ENCODE measurements around the gene ABCG4.
"Not testable (repeated sequence)": the region's sequence is repeated elsewhere in the genome, so short reads cannot be mapped to it uniquely, and the experiment has no call there.

Gene ABCG4

GRCh38 chr11:119185981-119186634 is 37.3 kb downstream of the ABCG4 start:
- no peak for DNase-seq
- 81% methylated on average over 10 of the region's 15 CpGs for WGBS (ENCODE audit: insufficient coverage)
- Histone ChIP-seq H3K27me3 (replicated peaks in 2 of 5; ENCODE audit: control insufficient read depth in 4 of 5, insufficient read depth in 5 of 5, low read length in 4 of 5) (no peaks in the 10 kb centered on the region), H3K27ac (ENCODE audit: insufficient read depth in 1 of 2, low read depth in 1 of 2, low read length in 2 of 2, poor library complexity in 1 of 2, severe bottlenecking in 2 of 2) (no peak overlapping the region), H3K9me3 (ENCODE audit: control extremely low read depth in 1 of 5, control insufficient read depth in 4 of 5, insufficient read depth in 2 of 5, low read depth in 1 of 5, low read length in 4 of 5) (no peaks in the 10 kb centered on the region), H3K4me1 (ENCODE audit: control extremely low read depth in 1 of 4, control insufficient read depth in 4 of 4, insufficient read depth in 4 of 4, low read length in 3 of 4) (no peaks in the 10 kb centered on the region), H3K36me3 (ENCODE audit: control insufficient read depth in 4 of 4, insufficient read depth in 4 of 4, low read length in 3 of 4) (peaks cover 2 to 14% (median 4%) of the 10 kb centered on the region in 4 experiments), H3K4me3 (ENCODE audit: control insufficient read depth in 1 of 7, extremely low read depth in 1 of 7, insufficient read depth in 4 of 7, low read depth in 2 of 7, low read length in 6 of 7) (no peak overlapping the region)
- ChIA-PET POLR2A (no interaction called here), CTCF (interaction anchor here (1.1 to 1.5 kb wide), 3 partner anchors 10 to 17 kb away, joined by 3 to 4 read pairs (median 3); no protein-coding TSS in a partner anchor)

GRCh38 chr11:119187123-119187892 is 38.5 kb downstream of the ABCG4 start:
- 97% methylated on average over 14 of the region's 21 CpGs for WGBS (ENCODE audit: insufficient coverage)
- H3K27ac ChIP-seq (ENCODE audit: insufficient read depth in 1 of 2, low read depth in 1 of 2, low read length in 2 of 2, poor library complexity in 1 of 2, severe bottlenecking in 2 of 2): no peak overlapping the region
- POLR2A ChIA-PET: no interaction called here
- H3K36me3 ChIP-seq (ENCODE audit: control insufficient read depth in 4 of 4, insufficient read depth in 4 of 4, low read length in 3 of 4): peaks cover 2 to 5% (median 4%) of the 10 kb centered on the region in 4 experiments
- DNase-seq: no peak
- no peaks in the 10 kb centered on the region for H3K27me3 ChIP-seq (replicated peaks in 2 of 5; ENCODE audit: control insufficient read depth in 4 of 5, insufficient read depth in 5 of 5, low read length in 4 of 5)
- H3K4me3 ChIP-seq (ENCODE audit: control insufficient read depth in 1 of 7, extremely low read depth in 1 of 7, insufficient read depth in 4 of 7, low read depth in 2 of 7, low read length in 6 of 7): no peak overlapping the region
- H3K4me1 ChIP-seq (ENCODE audit: control extremely low read depth in 1 of 4, control insufficient read depth in 4 of 4, insufficient read depth in 4 of 4, low read length in 3 of 4): no peaks in the 10 kb centered on the region
- CTCF ChIA-PET: interaction anchor here (1.4 to 1.8 kb wide), 3 partner anchors 8 to 18 kb away, joined by 3 to 6 read pairs (median 4); partner anchors contain the start of gene NLRX1
- no peaks in the 10 kb centered on the region for H3K9me3 ChIP-seq (ENCODE audit: control extremely low read depth in 1 of 5, control insufficient read depth in 4 of 5, insufficient read depth in 2 of 5, low read depth in 1 of 5, low read length in 4 of 5)

- no peaks in the 10 kb centered on the region for H3K4me1 ChIP-seq (ENCODE audit: control extremely low read depth in 1 of 4, control insufficient read depth in 4 of 4, insufficient read depth in 4 of 4, low read length in 3 of 4)
- H3K27me3 ChIP-seq (replicated peaks in 2 of 5; ENCODE audit: control insufficient read depth in 4 of 5, insufficient read depth in 5 of 5, low read length in 4 of 5): no peaks in the 10 kb centered on the region
- ChIA-PET POLR2A (no interaction called here), CTCF (interaction anchor here (1.4 to 1.8 kb wide), 2 partner anchors 9 to 19 kb away, joined by 4 to 6 read pairs; partner anchors contain the start of gene NLRX1)
- 98% methylated on average over 7 of the region's 11 CpGs for WGBS (ENCODE audit: insufficient coverage)
- H3K27ac ChIP-seq (ENCODE audit: insufficient read depth in 1 of 2, low read depth in 1 of 2, low read length in 2 of 2, poor library complexity in 1 of 2, severe bottlenecking in 2 of 2): no peak overlapping the region
- DNase-seq: no peak
- H3K9me3 ChIP-seq (ENCODE audit: control extremely low read depth in 1 of 5, control insufficient read depth in 4 of 5, insufficient read depth in 2 of 5, low read depth in 1 of 5, low read length in 4 of 5): no peaks in the 10 kb centered on the region
- H3K36me3 ChIP-seq (ENCODE audit: control insufficient read depth in 4 of 4, insufficient read depth in 4 of 4, low read length in 3 of 4): peaks cover 0 to 5% (median 4%) of the 10 kb centered on the region in 4 experiments
- no peak overlapping the region for H3K4me3 ChIP-seq (ENCODE audit: control insufficient read depth in 1 of 7, extremely low read depth in 1 of 7, insufficient read depth in 4 of 7, low read depth in 2 of 7, low read length in 6 of 7)
Observed at GRCh38 chr11:119188067-119188466, 39.2 kb downstream of the ABCG4 start.

GRCh38 chr11:119188887-119189286 is 40.0 kb downstream of the ABCG4 start:
- Histone ChIP-seq H3K4me1 (ENCODE audit: control extremely low read depth in 1 of 4, control insufficient read depth in 4 of 4, insufficient read depth in 4 of 4, low read length in 3 of 4) (no peaks in the 10 kb centered on the region), H3K9me3 (ENCODE audit: control extremely low read depth in 1 of 5, control insufficient read depth in 4 of 5, insufficient read depth in 2 of 5, low read depth in 1 of 5, low read length in 4 of 5) (no peaks in the 10 kb centered on the region), H3K27ac (ENCODE audit: insufficient read depth in 1 of 2, low read depth in 1 of 2, low read length in 2 of 2, poor library complexity in 1 of 2, severe bottlenecking in 2 of 2) (no peak overlapping the region), H3K36me3 (ENCODE audit: control insufficient read depth in 4 of 4, insufficient read depth in 4 of 4, low read length in 3 of 4) (peaks cover 0 to 1% (median under 1%) of the 10 kb centered on the region in 4 experiments), H3K27me3 (replicated peaks in 2 of 5; ENCODE audit: control insufficient read depth in 4 of 5, insufficient read depth in 5 of 5, low read length in 4 of 5) (no peaks in the 10 kb centered on the region), H3K4me3 (ENCODE audit: control insufficient read depth in 1 of 7, extremely low read depth in 1 of 7, insufficient read depth in 4 of 7, low read depth in 2 of 7, low read length in 6 of 7) (no peak overlapping the region)
- 94% methylated on average over 5 of the region's 8 CpGs for WGBS (ENCODE audit: insufficient coverage)
- CTCF ChIA-PET: interaction anchor here (1.4 to 1.8 kb wide), 2 partner anchors 10 to 20 kb away, joined by 4 to 6 read pairs; partner anchors contain the start of gene NLRX1
- POLR2A ChIA-PET: interaction anchor here (0.6 kb wide), 1 partner anchor 12 kb away, joined by 3 read pairs; no protein-coding TSS in a partner anchor
- no peak for DNase-seq

GRCh38 chr11:119189393-119189792 is 40.5 kb downstream of the ABCG4 start:
- DNase-seq: no peak
- Histone ChIP-seq H3K9me3 (ENCODE audit: control extremely low read depth in 1 of 5, control insufficient read depth in 4 of 5, insufficient read depth in 2 of 5, low read depth in 1 of 5, low read length in 4 of 5) (no peaks in the 10 kb centered on the region), H3K4me3 (ENCODE audit: control insufficient read depth in 1 of 7, extremely low read depth in 1 of 7, insufficient read depth in 4 of 7, low read depth in 2 of 7, low read length in 6 of 7) (no peak overlapping the region), H3K4me1 (ENCODE audit: control extremely low read depth in 1 of 4, control insufficient read depth in 4 of 4, insufficient read depth in 4 of 4, low read length in 3 of 4) (no peaks in the 10 kb centered on the region), H3K27ac (ENCODE audit: insufficient read depth in 1 of 2, low read depth in 1 of 2, low read length in 2 of 2, poor library complexity in 1 of 2, severe bottlenecking in 2 of 2) (no peak overlapping the region), H3K27me3 (replicated peaks in 2 of 5; ENCODE audit: control insufficient read depth in 4 of 5, insufficient read depth in 5 of 5, low read length in 4 of 5) (no peaks in the 10 kb centered on the region), H3K36me3 (ENCODE audit: control insufficient read depth in 4 of 4, insufficient read depth in 4 of 4, low read length in 3 of 4) (no peaks in the 10 kb centered on the region)
- WGBS (ENCODE audit: insufficient coverage): 95% methylated on average over 3 of the region's 4 CpGs
- POLR2A ChIA-PET: no interaction called here
- CTCF ChIA-PET: interaction anchor here (1.5 kb wide), 1 partner anchor 94 kb away, joined by 4 read pairs; a partner anchor contains a TSS

- 94% methylated on average over 8 of the region's 9 CpGs for WGBS (ENCODE audit: insufficient coverage)
- no peak overlapping the region for H3K4me3 ChIP-seq (ENCODE audit: control insufficient read depth in 1 of 7, extremely low read depth in 1 of 7, insufficient read depth in 4 of 7, low read depth in 2 of 7, low read length in 6 of 7)
- CTCF ChIA-PET: interaction anchor here (0.9 to 1.5 kb wide), 6 partner anchors 11 to 95 kb away, joined by 3 to 4 read pairs (median 4); a partner anchor contains a TSS
- no peak overlapping the region for H3K27ac ChIP-seq (ENCODE audit: insufficient read depth in 1 of 2, low read depth in 1 of 2, low read length in 2 of 2, poor library complexity in 1 of 2, severe bottlenecking in 2 of 2)
- DNase-seq: no peak
- no peaks in the 10 kb centered on the region for H3K36me3 ChIP-seq (ENCODE audit: control insufficient read depth in 4 of 4, insufficient read depth in 4 of 4, low read length in 3 of 4)
- H3K27me3 ChIP-seq (replicated peaks in 2 of 5; ENCODE audit: control insufficient read depth in 4 of 5, insufficient read depth in 5 of 5, low read length in 4 of 5): no peaks in the 10 kb centered on the region
- no peaks in the 10 kb centered on the region for H3K9me3 ChIP-seq (ENCODE audit: control extremely low read depth in 1 of 5, control insufficient read depth in 4 of 5, insufficient read depth in 2 of 5, low read depth in 1 of 5, low read length in 4 of 5)
- H3K4me1 ChIP-seq (ENCODE audit: control extremely low read depth in 1 of 4, control insufficient read depth in 4 of 4, insufficient read depth in 4 of 4, low read length in 3 of 4): no peaks in the 10 kb centered on the region
- POLR2A ChIA-PET: interaction anchor here (0.6 kb wide), 1 partner anchor 22 kb away, joined by 4 read pairs; no protein-coding TSS in a partner anchor
Observed at GRCh38 chr11:119190531-119190930, 41.7 kb downstream of the ABCG4 start.

GRCh38 chr11:119191265-119191664 is 42.4 kb downstream of the ABCG4 start:
- H3K4me3 ChIP-seq (ENCODE audit: control insufficient read depth in 1 of 7, extremely low read depth in 1 of 7, insufficient read depth in 4 of 7, low read depth in 2 of 7, low read length in 6 of 7); H3K27me3 ChIP-seq (replicated peaks in 2 of 5; ENCODE audit: control insufficient read depth in 4 of 5, insufficient read depth in 5 of 5, low read length in 4 of 5); H3K9me3 ChIP-seq (ENCODE audit: control extremely low read depth in 1 of 5, control insufficient read depth in 4 of 5, insufficient read depth in 2 of 5, low read depth in 1 of 5, low read length in 4 of 5); H3K4me1 ChIP-seq (ENCODE audit: control extremely low read depth in 1 of 4, control insufficient read depth in 4 of 4, insufficient read depth in 4 of 4, low read length in 3 of 4); H3K27ac ChIP-seq (ENCODE audit: insufficient read depth in 1 of 2, low read depth in 1 of 2, low read length in 2 of 2, poor library complexity in 1 of 2, severe bottlenecking in 2 of 2); POLR2A ChIA-PET; DNase-seq; H3K36me3 ChIP-seq (ENCODE audit: control insufficient read depth in 4 of 4, insufficient read depth in 4 of 4, low read length in 3 of 4): not testable (repeated sequence)
- CTCF ChIA-PET: interaction anchor here (0.9 to 1.4 kb wide), 4 partner anchors 8 to 26 kb away, joined by 3 to 4 read pairs (median 3); no protein-coding TSS in a partner anchor
- WGBS (ENCODE audit: insufficient coverage): 98% methylated on average over 12 of the region's 14 CpGs
